IgD-negative memory B cell (primary cell): ENCODE data around the gene GAREM1. TPM values are rescaled to one million over a fixed set of nuclear protein-coding genes. Genes with fewer than 3 reads are reported as not detected.
"Not testable (repeated sequence)": the region's sequence is repeated elsewhere in the genome, so short reads cannot be mapped to it uniquely, and the experiment has no call there.

Experiments used
- H3K27ac Mint-ChIP-seq, 3 donors: one replicate each; pipeline ENCODE4 v1.8.0; 2020 to 2022; ENCODE audit warnings: mild to moderate bottlenecking in 3 of 3, mixed read lengths in 3 of 3, moderate library complexity in 1 of 3
- H3K27me3 Mint-ChIP-seq: one replicate; pipeline ENCODE4 v1.8.0; 2021; ENCODE audit warnings: mixed read lengths
- H3K36me3 Mint-ChIP-seq: one replicate; pipeline ENCODE4 v1.8.0; 2020; ENCODE audit warnings: mild to moderate bottlenecking, mixed read lengths
- H3K4me1 Mint-ChIP-seq, 3 donors: one replicate each; pipeline ENCODE4 v1.8.0; 2020 to 2022; ENCODE audit warnings: mixed read lengths in 3 of 3, mild to moderate bottlenecking in 1 of 3
- H3K4me3 Mint-ChIP-seq, 4 donors: one replicate each; pipeline ENCODE4 v1.8.0; 2020 to 2022; ENCODE audit warnings: mild to moderate bottlenecking in 4 of 4, mixed read lengths in 4 of 4, moderate library complexity in 3 of 4
- H3K9me3 Mint-ChIP-seq, 3 donors: one replicate each; pipeline ENCODE4 v1.8.0; 2020 to 2021; ENCODE audit warnings: mixed read lengths in 3 of 3, mild to moderate bottlenecking in 1 of 3
- polyA plus RNA-seq: library from polyadenylated mRNA; unstranded; fragments of 300-500 nt; fragmentation: Illumina TruSeq; gene quantifications from one replicate; pipeline ENCODE4 v1.2.3, GENCODE V29; 2021

Gene GAREM1
- polyA plus RNA-seq, result not detected

- H3K9me3 Mint-ChIP-seq, result no peaks in the 10 kb centered on the region
- peak within 1 kb of the TSS; percentile 79 to 92 (median 85) for H3K4me3 Mint-ChIP-seq
- no peaks in the 10 kb centered on the region for H3K36me3 Mint-ChIP-seq
- peaks cover 14 to 29% (median 15%) of the 10 kb centered on the region in 3 donors for H3K4me1 Mint-ChIP-seq
- H3K27ac Mint-ChIP-seq, result peak within 1 kb of the TSS in 2 of 3 donors; percentile 41 to 78
- peaks cover 42% of the 10 kb centered on the region for H3K27me3 Mint-ChIP-seq
Measured at GRCh38 chr18:32470714-32471633, at the start of gene GAREM1. TSS of gene GAREM1 (minus strand) at chr18:32470882. CDS start at chr18:32470428, 454 bp downstream.

- Mint-ChIP-seq H3K9me3 (peaks cover 0 to 6% (median 1%) of the 10 kb centered on the region in 3 donors), H3K36me3 (no peaks in the 10 kb centered on the region), H3K4me1 (no peaks in the 10 kb centered on the region), H3K4me3 (no peak overlapping the region), H3K27me3 (peaks cover 5% of the 10 kb centered on the region), H3K27ac (no peak overlapping the region)
Measured at GRCh38 chr18:32511147-32511546, 40.5 kb upstream of the GAREM1 start.

- Mint-ChIP-seq H3K36me3 (no peaks in the 10 kb centered on the region), H3K9me3 (peaks cover 0 to 6% (median 0%) of the 10 kb centered on the region in 3 donors), H3K4me1 (no peaks in the 10 kb centered on the region), H3K27me3 (no peaks in the 10 kb centered on the region), H3K4me3 (no peak overlapping the region), H3K27ac (no peak overlapping the region)
Measured at GRCh38 chr18:32509111-32509510, 38.4 kb upstream of the GAREM1 start.

- Mint-ChIP-seq H3K4me3 (no peak overlapping the region), H3K4me1 (no peaks in the 10 kb centered on the region), H3K27ac (no peak overlapping the region), H3K36me3 (no peaks in the 10 kb centered on the region), H3K9me3 (peaks cover 0 to 9% (median 0%) of the 10 kb centered on the region in 3 donors), H3K27me3 (peaks cover under 1% of the 10 kb centered on the region)
Measured at GRCh38 chr18:32507093-32507492, 36.4 kb upstream of the GAREM1 start.

- peaks cover 10% of the 10 kb centered on the region for H3K27me3 Mint-ChIP-seq
Measured at GRCh38 chr18:32502014-32502413, 31.3 kb upstream of the GAREM1 start.

GRCh38 chr18:32501242-32501641 lies 30.6 kb upstream of the GAREM1 start:
- H3K27ac Mint-ChIP-seq, H3K9me3 Mint-ChIP-seq, H3K27me3 Mint-ChIP-seq, H3K36me3 Mint-ChIP-seq, H3K4me1 Mint-ChIP-seq, H3K4me3 Mint-ChIP-seq: not testable (repeated sequence)

More at GRCh38 chr18:32502014-32502413, 31.3 kb upstream of the GAREM1 start:
- peaks cover 2% of the 10 kb centered on the region for H3K36me3 Mint-ChIP-seq
- no peak overlapping the region for H3K27ac Mint-ChIP-seq
- no peak overlapping the region for H3K4me3 Mint-ChIP-seq
- peaks cover 0 to 7% (median 0%) of the 10 kb centered on the region in 3 donors for H3K9me3 Mint-ChIP-seq
- no peaks in the 10 kb centered on the region for H3K4me1 Mint-ChIP-seq

- peaks cover 7% of the 10 kb centered on the region for H3K27me3 Mint-ChIP-seq
- no peaks in the 10 kb centered on the region for H3K36me3 Mint-ChIP-seq
- no peak overlapping the region for H3K4me3 Mint-ChIP-seq
- H3K9me3 Mint-ChIP-seq, result peaks cover 0 to 4% (median 0%) of the 10 kb centered on the region in 3 donors
- H3K4me1 Mint-ChIP-seq, result no peaks in the 10 kb centered on the region
- no peak overlapping the region for H3K27ac Mint-ChIP-seq
Measured at GRCh38 chr18:32483002-32483401, 12.3 kb upstream of the GAREM1 start.

- Mint-ChIP-seq H3K27me3 (peaks cover 2% of the 10 kb centered on the region), H3K4me1 (no peaks in the 10 kb centered on the region), H3K36me3 (no peaks in the 10 kb centered on the region), H3K9me3 (peaks cover 0 to 4% (median 0%) of the 10 kb centered on the region in 3 donors), H3K4me3 (no peak overlapping the region), H3K27ac (no peak overlapping the region)
Measured at GRCh38 chr18:32482117-32482516, 11.4 kb upstream of the GAREM1 start.

- peaks cover 2% of the 10 kb centered on the region for H3K27me3 Mint-ChIP-seq
- H3K27ac Mint-ChIP-seq, result no peak overlapping the region
- no peaks in the 10 kb centered on the region for H3K36me3 Mint-ChIP-seq
- no peak overlapping the region for H3K4me3 Mint-ChIP-seq
- peaks cover 0 to 4% (median 0%) of the 10 kb centered on the region in 3 donors for H3K9me3 Mint-ChIP-seq
- no peaks in the 10 kb centered on the region for H3K4me1 Mint-ChIP-seq
Measured at GRCh38 chr18:32480581-32480980, 9.9 kb upstream of the GAREM1 start.

- H3K27ac Mint-ChIP-seq, result no peak overlapping the region
- H3K4me3 Mint-ChIP-seq, result no peak overlapping the region
- peaks cover 5% of the 10 kb centered on the region for H3K27me3 Mint-ChIP-seq
- no peaks in the 10 kb centered on the region for H3K4me1 Mint-ChIP-seq
- H3K9me3 Mint-ChIP-seq, result peaks cover 0 to 4% (median 0%) of the 10 kb centered on the region in 3 donors
- no peaks in the 10 kb centered on the region for H3K36me3 Mint-ChIP-seq
Measured at GRCh38 chr18:32478807-32479206, 8.1 kb upstream of the GAREM1 start.

GRCh38 chr18:32478317-32478716 lies 7.6 kb upstream of the GAREM1 start:
- Mint-ChIP-seq H3K27me3 (peaks cover 5% of the 10 kb centered on the region), H3K9me3 (peaks cover 0 to 4% (median 0%) of the 10 kb centered on the region in 3 donors), H3K4me3 (no peak overlapping the region), H3K36me3 (no peaks in the 10 kb centered on the region), H3K4me1 (no peaks in the 10 kb centered on the region), H3K27ac (no peak overlapping the region)

- Mint-ChIP-seq H3K9me3 (peaks cover 0 to 4% (median 0%) of the 10 kb centered on the region in 3 donors), H3K27ac (no peak overlapping the region), H3K4me1 (peaks cover 5 to 9% (median 6%) of the 10 kb centered on the region in 3 donors), H3K36me3 (no peaks in the 10 kb centered on the region), H3K4me3 (no peak overlapping the region), H3K27me3 (peaks cover 16% of the 10 kb centered on the region)
Measured at GRCh38 chr18:32476106-32476505, 5.4 kb upstream of the GAREM1 start.

GRCh38 chr18:32475069-32475468 lies 4.4 kb upstream of the GAREM1 start:
- H3K4me1 Mint-ChIP-seq, result peaks cover 5 to 11% (median 6%) of the 10 kb centered on the region in 3 donors
- peaks cover 17% of the 10 kb centered on the region for H3K27me3 Mint-ChIP-seq
- H3K4me3 Mint-ChIP-seq, H3K36me3 Mint-ChIP-seq, H3K9me3 Mint-ChIP-seq: not testable (repeated sequence)
- H3K27ac Mint-ChIP-seq, result peak overlapping the region in 1 of 3 donors; percentile 9

- Mint-ChIP-seq H3K27ac (no peak overlapping the region), H3K4me1 (peaks cover 13 to 26% (median 15%) of the 10 kb centered on the region in 3 donors), H3K27me3 (peaks cover 30% of the 10 kb centered on the region), H3K9me3 (no peaks in the 10 kb centered on the region), H3K36me3 (no peaks in the 10 kb centered on the region), H3K4me3 (peak overlapping the region in 1 of 4 donors; percentile 58)
Measured at GRCh38 chr18:32473325-32473724, 2.6 kb upstream of the GAREM1 start.

- peak overlapping the region in 1 of 4 donors; percentile 58 for H3K4me3 Mint-ChIP-seq
- H3K27ac Mint-ChIP-seq, result no peak overlapping the region
- H3K36me3 Mint-ChIP-seq, result no peaks in the 10 kb centered on the region
- peaks cover 14 to 29% (median 15%) of the 10 kb centered on the region in 3 donors for H3K4me1 Mint-ChIP-seq
- H3K27me3 Mint-ChIP-seq, result peaks cover 34% of the 10 kb centered on the region
- no peaks in the 10 kb centered on the region for H3K9me3 Mint-ChIP-seq
Measured at GRCh38 chr18:32472841-32473240, 2.2 kb upstream of the GAREM1 start.

GRCh38 chr18:32470460-32470713 lies 295 bp downstream of the GAREM1 start:
- Mint-ChIP-seq H3K27me3 (peaks cover 47% of the 10 kb centered on the region), H3K36me3 (peaks cover 2% of the 10 kb centered on the region), H3K27ac (no peak overlapping the region), H3K4me3 (no peak overlapping the region), H3K4me1 (peaks cover 14 to 29% (median 15%) of the 10 kb centered on the region in 3 donors), H3K9me3 (no peaks in the 10 kb centered on the region)
